22Rv1 (cell line): Measurements from ENCODE around the gene SESN3.

Experiments
- H3K27ac ChIP-seq: fragments of 450-650 bp; 2 replicates; pipeline ENCODE4 v1.5.1; 2017
- ZFX ChIP-seq: fragments of 450-650 bp; IDR thresholded peaks from 2 replicates; pipeline ENCODE4 v1.6.1; 2017; ENCODE audit warnings: antibody characterized with exemption, borderline replicate concordance
- TF ChIP-seq, protein P1 (sequence below): fragments of 450-650 bp; IDR thresholded peaks from 2 replicates; pipeline ENCODE4 v1.5.1; 2017; ENCODE audit warnings: mild to moderate bottlenecking

SESN3 gene

DNA sequence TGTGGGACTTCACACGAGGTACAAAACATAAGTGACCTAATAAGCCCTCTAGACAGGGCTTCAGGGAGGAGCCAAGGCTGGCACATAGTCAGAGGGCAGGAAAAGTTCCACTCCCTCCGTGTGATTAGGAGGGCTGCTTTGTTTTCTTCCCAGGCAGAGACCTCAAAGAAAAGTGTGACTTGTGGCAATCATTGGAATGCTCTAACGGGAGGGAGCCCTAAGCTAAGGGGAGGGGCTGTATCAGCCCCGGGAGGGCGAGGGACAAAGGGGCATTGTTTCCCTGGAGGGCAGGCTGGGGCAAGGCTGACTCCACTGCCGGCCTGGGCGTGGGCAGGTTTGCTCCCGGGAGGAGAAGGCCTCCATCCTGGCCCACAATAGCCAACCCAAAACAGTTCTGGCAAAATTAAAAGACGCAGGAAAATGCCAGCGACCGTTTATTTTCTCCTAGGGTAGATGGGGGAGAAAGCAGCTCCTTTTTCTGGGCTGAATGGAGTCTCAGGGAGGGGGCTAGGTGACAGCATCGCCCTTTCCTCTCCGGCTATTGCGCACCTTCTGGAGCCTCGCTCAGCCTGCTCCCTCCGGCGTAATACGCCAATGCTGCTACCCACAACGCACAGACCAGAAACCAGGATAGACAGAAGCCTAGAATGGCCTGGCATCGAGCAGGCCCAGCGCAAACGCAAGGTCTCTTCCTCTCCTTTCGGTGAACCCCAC is 81.2 kb downstream of the SESN3 start:
- TF ChIP-seq, protein P1, sequence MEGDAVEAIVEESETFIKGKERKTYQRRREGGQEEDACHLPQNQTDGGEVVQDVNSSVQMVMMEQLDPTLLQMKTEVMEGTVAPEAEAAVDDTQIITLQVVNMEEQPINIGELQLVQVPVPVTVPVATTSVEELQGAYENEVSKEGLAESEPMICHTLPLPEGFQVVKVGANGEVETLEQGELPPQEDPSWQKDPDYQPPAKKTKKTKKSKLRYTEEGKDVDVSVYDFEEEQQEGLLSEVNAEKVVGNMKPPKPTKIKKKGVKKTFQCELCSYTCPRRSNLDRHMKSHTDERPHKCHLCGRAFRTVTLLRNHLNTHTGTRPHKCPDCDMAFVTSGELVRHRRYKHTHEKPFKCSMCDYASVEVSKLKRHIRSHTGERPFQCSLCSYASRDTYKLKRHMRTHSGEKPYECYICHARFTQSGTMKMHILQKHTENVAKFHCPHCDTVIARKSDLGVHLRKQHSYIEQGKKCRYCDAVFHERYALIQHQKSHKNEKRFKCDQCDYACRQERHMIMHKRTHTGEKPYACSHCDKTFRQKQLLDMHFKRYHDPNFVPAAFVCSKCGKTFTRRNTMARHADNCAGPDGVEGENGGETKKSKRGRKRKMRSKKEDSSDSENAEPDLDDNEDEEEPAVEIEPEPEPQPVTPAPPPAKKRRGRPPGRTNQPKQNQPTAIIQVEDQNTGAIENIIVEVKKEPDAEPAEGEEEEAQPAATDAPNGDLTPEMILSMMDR: no peak
- no peak for TF ChIP-seq ZFX

DNA sequence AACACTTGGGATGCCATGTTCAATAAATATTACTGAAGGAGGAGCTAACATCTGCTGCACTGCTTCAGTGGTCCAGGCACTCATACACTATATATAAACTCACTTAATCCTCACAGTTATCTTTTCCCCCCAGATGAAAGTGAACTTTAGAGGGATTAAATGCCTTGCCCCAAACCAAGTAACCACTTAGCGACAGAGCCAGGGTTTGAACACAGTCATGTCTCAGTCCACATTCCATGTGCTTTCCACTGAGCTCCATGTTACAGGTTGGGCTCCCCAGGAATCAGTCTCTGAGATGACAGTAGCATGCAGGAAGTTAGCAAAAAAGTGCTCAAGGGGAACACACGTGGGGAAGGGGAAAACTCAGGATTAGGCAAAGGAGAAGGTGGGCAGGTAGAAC is 82.1 kb downstream of the SESN3 start:
- no peak overlapping the region for H3K27ac ChIP-seq
- TF ChIP-seq ZFX: no peak

More for the DNA sequence above, 81.2 kb downstream of the SESN3 start:
- no peak overlapping the region for H3K27ac ChIP-seq

DNA sequence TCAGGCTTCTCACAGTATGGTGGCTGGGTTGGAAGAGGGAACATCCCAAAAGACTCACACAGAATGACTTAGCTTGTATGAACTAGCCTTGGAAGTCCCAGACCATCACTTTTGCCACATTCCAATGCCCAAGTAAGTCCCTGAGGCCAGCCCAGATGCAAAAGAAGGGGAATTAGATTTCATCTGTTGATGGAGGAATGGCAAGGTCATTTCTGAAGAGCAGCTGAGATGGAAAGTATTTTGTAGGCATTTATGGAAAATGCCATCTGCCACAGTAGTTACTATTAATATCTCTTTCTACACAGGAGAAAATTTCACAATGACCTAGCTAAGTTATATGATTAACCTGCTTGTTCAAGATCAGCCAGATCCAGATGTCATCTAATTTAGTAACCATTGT is 82.6 kb downstream of the SESN3 start:
- H3K27ac ChIP-seq: no peak overlapping the region
- TF ChIP-seq, protein P1: no peak
- TF ChIP-seq ZFX: no peak

DNA sequence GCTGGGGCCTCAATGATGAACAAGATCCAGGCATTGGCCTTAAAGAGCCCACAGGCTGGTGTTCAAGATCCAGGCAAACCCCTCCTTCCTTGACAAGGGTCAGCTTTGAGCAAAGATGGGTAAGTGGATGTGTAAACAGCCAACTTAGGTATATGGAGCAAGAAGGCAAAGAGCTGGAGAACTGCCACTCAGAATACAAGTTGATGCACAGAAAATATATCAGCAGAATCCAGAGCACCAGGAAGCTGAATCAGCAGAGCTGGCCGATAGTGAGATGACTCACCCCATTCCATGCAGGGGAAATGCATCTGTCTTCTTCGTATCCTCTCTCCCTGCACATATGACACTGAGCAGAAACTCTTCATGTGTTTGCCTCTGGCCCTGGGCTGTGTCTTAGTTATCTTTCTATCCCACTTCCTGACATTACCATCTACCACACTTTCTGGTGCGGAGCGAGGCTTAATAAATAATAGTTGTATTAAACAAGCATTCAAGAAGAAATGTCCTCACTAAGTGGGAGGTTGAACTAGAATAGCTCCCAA is 83.6 kb downstream of the SESN3 start:
- no peak overlapping the region for H3K27ac ChIP-seq
- no peak for TF ChIP-seq ZFX
- TF ChIP-seq, protein P1: no peak

DNA sequence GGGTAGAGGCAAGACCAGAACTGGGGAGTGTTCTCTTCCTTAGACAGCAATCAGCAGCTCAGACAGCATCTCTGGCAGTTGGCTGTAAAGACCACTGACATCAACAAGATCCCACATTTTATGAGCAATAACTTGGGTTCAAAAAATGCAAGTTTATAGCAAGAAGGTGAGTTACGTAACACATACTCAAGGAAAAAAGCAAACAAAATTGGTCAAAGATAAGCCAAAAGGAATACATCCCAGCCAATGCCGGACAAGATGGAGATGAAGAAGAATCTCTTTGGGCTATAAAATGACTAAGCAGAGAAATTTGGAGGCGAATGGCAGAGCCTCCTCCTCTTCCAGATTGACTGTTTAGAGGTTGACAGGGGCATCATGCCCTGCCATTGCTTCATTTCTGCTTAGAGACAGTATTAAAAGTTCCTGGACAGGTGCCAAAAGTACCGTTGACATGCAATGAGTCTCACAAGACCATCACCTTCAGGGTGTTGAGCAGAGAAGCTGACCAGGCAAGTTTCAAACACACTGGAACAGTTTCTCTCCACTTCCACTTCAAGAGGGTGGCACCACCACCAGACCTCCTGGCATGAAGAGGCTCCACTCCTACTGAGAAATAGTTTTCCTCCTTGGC is 85.5 kb downstream of the SESN3 start:
- no peak overlapping the region for H3K27ac ChIP-seq
- no peak for TF ChIP-seq ZFX
- TF ChIP-seq, protein P1: no peak

DNA sequence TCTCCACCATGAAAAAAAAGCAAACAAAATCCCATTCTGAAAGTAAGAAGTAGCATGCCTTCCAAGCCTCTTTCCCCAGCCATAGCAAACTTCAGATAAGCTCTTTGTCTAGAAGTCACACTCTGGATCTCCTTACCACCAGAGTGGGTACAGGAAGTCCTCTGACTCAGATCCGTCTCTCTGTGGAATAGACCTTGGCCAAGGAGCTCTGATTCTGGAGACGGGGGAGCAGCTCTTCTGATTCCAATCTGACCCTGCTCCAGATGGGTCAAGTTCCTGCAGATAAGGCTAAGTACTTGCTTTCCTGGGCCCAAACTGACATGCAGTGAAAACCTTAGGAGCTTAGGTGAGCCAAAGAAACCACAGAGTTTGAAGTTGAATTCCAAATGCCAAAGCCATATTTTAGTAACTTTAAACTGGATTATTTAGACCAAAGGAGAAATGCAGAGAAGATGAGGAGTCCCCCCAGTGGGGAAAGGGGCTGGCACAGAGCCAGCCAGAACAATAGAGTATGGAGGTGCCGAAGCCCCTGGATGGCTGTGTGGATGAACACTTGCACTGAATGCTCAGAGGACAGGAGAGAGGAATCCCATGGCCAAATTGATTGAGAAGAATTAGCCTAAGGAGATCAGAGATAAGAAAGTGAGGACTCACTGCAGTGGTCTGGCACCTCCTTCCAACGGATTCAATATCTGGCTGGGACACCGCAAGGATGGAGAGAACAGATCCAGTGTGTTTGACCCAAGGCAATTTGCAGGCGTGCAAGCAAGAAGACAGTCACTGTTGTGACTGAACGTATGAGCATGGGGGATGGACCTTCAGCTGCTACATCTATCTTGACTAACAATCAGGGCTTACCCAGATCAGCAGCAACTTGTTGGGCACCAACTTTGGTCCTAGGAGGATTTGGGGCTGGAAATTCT is 86.4 kb downstream of the SESN3 start:
- TF ChIP-seq, protein P1: no peak
- TF ChIP-seq ZFX: no peak
- no peak overlapping the region for H3K27ac ChIP-seq

DNA sequence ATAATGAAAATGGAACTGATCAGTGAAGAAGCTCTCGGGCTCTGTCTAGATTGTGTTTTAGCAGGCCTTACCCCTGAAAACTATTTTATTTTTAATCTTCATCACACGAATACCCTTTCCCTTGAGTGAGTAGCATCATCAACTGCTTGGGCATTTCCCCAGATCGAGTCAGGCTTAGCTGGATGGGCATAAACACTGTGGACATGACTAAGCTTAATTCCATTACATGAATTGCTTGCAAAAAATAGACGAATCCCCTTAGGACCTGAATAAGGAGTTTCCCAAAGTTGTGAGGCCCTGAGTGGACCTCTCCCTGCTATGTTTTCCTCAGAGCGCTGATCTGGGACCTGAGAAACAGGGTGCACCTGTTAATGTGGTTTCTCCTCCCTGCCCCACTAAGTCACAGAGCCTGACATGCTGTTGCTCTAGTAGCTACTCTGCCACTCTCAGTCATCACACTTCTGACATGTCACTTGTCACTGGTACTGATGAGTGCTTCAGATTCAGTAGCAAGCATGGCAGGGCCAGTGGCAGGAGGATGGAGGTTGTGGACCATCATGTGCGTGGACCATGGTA is 87.8 kb downstream of the SESN3 start:
- TF ChIP-seq, protein P1: no peak
- TF ChIP-seq ZFX: no peak
- H3K27ac ChIP-seq: no peak overlapping the region
